Measurements from ENCODE around the gene MUL1.

Gene MUL1

GRCh38 chr1:20484519-20485462, 23.2 kb downstream of the MUL1 start:
- no peak for DNase-seq

GRCh38 chr1:20483833-20484518, 24.0 kb downstream of the MUL1 start:
- no peak for DNase-seq

- DNase-seq = no peak
These were observed 24.7 kb downstream of the MUL1 start for GRCh38 chr1:20483098-20483832.

GRCh38 chr1:20481643-20482498, 26.1 kb downstream of the MUL1 start:
- DNase-seq = no peak

- no peak for DNase-seq
These were observed 26.9 kb downstream of the MUL1 start for GRCh38 chr1:20480951-20481617.

- no peak for DNase-seq
These were observed 27.6 kb downstream of the MUL1 start for GRCh38 chr1:20480243-20480944.

GRCh38 chr1:20479840-20480239, 28.1 kb downstream of the MUL1 start:
- no peak for DNase-seq

- no peak for DNase-seq
These were observed 29.8 kb downstream of the MUL1 start for GRCh38 chr1:20478057-20478635.

- no peak for DNase-seq
These were observed 30.4 kb downstream of the MUL1 start for GRCh38 chr1:20477348-20478056.

- no peak for DNase-seq
These were observed 31.5 kb downstream of the MUL1 start for GRCh38 chr1:20476265-20477038.

GRCh38 chr1:20474996-20475395, 33.0 kb downstream of the MUL1 start:
- DNase-seq = no peak

GRCh38 chr1:20474333-20474975, 33.5 kb downstream of the MUL1 start:
- no peak for DNase-seq

GRCh38 chr1:20473894-20474293, 34.1 kb downstream of the MUL1 start:
- DNase-seq = no peak

GRCh38 chr1:20472860-20473711, 34.9 kb downstream of the MUL1 start:
- no peak for DNase-seq

- no peak for DNase-seq
These were observed 35.8 kb downstream of the MUL1 start for GRCh38 chr1:20472121-20472520.

- DNase-seq = no peak
These were observed 37.8 kb downstream of the MUL1 start for GRCh38 chr1:20470194-20470593.

GRCh38 chr1:20469406-20470076, 38.4 kb downstream of the MUL1 start:
- no peak for DNase-seq
